HG02973 (cell line): ENCODE data around the gene COL5A2.

Experiments
- ATAC-seq: cut with Tn5 transposase; IDR thresholded peaks from one replicate; pipeline ENCODE4 v1.9.1; 2021; ENCODE audit warnings: moderate library complexity; ENCODE audit not compliant: unreplicated experiment

Gene COL5A2

GRCh38 chr2:189056200-189057106, 123.1 kb downstream of the COL5A2 start:
- ATAC-seq, result no peak

- no peak for ATAC-seq
These were observed 129.3 kb downstream of the COL5A2 start for GRCh38 chr2:189050165-189050712.

GRCh38 chr2:189049709-189050164, 129.8 kb downstream of the COL5A2 start:
- ATAC-seq, result no peak

- no peak for ATAC-seq
These were observed 131.4 kb downstream of the COL5A2 start for GRCh38 chr2:189048189-189048588.

GRCh38 chr2:189047171-189047888, 132.2 kb downstream of the COL5A2 start:
- no peak for ATAC-seq

GRCh38 chr2:189046320-189046719, 133.2 kb downstream of the COL5A2 start:
- ATAC-seq, result no peak

- no peak for ATAC-seq
These were observed 133.7 kb downstream of the COL5A2 start for GRCh38 chr2:189045836-189046235.

GRCh38 chr2:189037518-189037917, 142.0 kb downstream of the COL5A2 start:
- ATAC-seq, result no peak

- ATAC-seq, result no peak
These were observed 154.5 kb downstream of the COL5A2 start for GRCh38 chr2:189024901-189025618.

- no peak for ATAC-seq
These were observed 157.1 kb downstream of the COL5A2 start for GRCh38 chr2:189022492-189022891.

GRCh38 chr2:189022053-189022481, 157.5 kb downstream of the COL5A2 start:
- ATAC-seq, result no peak

- no peak for ATAC-seq
These were observed 159.4 kb downstream of the COL5A2 start for GRCh38 chr2:189020179-189020578.

GRCh38 chr2:189018631-189019030, 160.9 kb downstream of the COL5A2 start:
- no peak for ATAC-seq

GRCh38 chr2:189016311-189016861, 163.2 kb downstream of the COL5A2 start:
- ATAC-seq, result no peak

GRCh38 chr2:189015359-189015758, 164.2 kb downstream of the COL5A2 start:
- no peak for ATAC-seq

GRCh38 chr2:189014449-189015138, 165.0 kb downstream of the COL5A2 start:
- no peak for ATAC-seq

- ATAC-seq, result no peak
These were observed 165.7 kb downstream of the COL5A2 start for GRCh38 chr2:189013671-189014448.

- no peak for ATAC-seq
These were observed 166.5 kb downstream of the COL5A2 start for GRCh38 chr2:189013031-189013430.

- ATAC-seq, result no peak
These were observed 167.2 kb downstream of the COL5A2 start for GRCh38 chr2:189012351-189012750.
